H1 (cell line): ENCODE measurements around the gene KLHL1. TPM values are rescaled to one million over a fixed set of nuclear protein-coding genes. Genes with fewer than 3 reads are reported as not detected.

Experiments
- CTCF ChIA-PET: fragments of 300-600 bp; sonication (Branson Sonifier 250); formaldehyde crosslinking; loops from one replicate; lab custom pipeline; 2021; ENCODE audit not compliant: partially characterized antibody; lab: Charles Lee
- POLR2A ChIA-PET: fragments of 300-600 bp; sonication (Branson Sonifier 250); formaldehyde crosslinking; loops from one replicate; lab custom pipeline; 2021; ENCODE audit warnings: inconsistent platforms; ENCODE audit not compliant: partially characterized antibody; lab: Charles Lee
- DNase-seq, 2 experiments: peaks; one replicate each; pipeline versions ENCODE4 v3.0.0 to v3.0.0-alpha.2; 2010 to 2022; ENCODE audit warnings: low spot score in 2 of 2, low read depth in 1 of 2, mixed read lengths in 1 of 2
- FAIRE-seq: peaks from 2 replicates; lab custom pipeline; 2011; peaks lifted over from hg19 to GRCh38; lab: Jason Lieb, UNC
- H2AFZ ChIP-seq: 2 replicates; pipeline ENCODE4 v1.8.1; 2012; ENCODE audit warnings: low read length, inconsistent platforms
- H2AK5ac ChIP-seq: 2 replicates; pipeline ENCODE4 v1.6.1; 2013; ENCODE audit warnings: low read depth, low read length
- H2BK120ac ChIP-seq: replicated peaks from 2 replicates; pipeline ENCODE3; 2013; ENCODE audit warnings: low read depth, low read length, inconsistent platforms
- H2BK12ac ChIP-seq: 2 replicates; pipeline ENCODE4 v1.6.1; 2013; ENCODE audit warnings: low read depth, low read length
- H2BK15ac ChIP-seq: 2 replicates; pipeline ENCODE4 v1.6.1; 2013; ENCODE audit warnings: low read length
- H2BK20ac ChIP-seq: 2 replicates; pipeline ENCODE4 v1.6.1; 2013; ENCODE audit warnings: low read length
- H2BK5ac ChIP-seq: 2 replicates; pipeline ENCODE4 v1.6.1; 2013; ENCODE audit warnings: low read depth, low read length
- H3K14ac ChIP-seq: 2 replicates; pipeline ENCODE4 v1.6.1; 2013; ENCODE audit warnings: inconsistent platforms; ENCODE audit not compliant: insufficient read length
- H3K18ac ChIP-seq: 2 replicates; pipeline ENCODE4 v1.6.1; 2013; ENCODE audit warnings: low read length; ENCODE audit errors: extremely low read depth
- H3K23ac ChIP-seq: 2 replicates; pipeline ENCODE4 v1.6.1; 2013; ENCODE audit warnings: inconsistent platforms; ENCODE audit not compliant: insufficient read length
- H3K23me2 ChIP-seq: 2 replicates; pipeline ENCODE4 v1.6.1; 2013; ENCODE audit warnings: low read depth, low read length
- H3K27ac ChIP-seq: 2 replicates; pipeline ENCODE4 v1.6.1; 2011; ENCODE audit warnings: low read depth, low read length, inconsistent platforms
- H3K27me3 ChIP-seq, 4 experiments: replicated peaks in 1 of 4; 1 replicate in 1 of 4; 2 replicates in 3 of 4; pipeline versions ENCODE4 v1.6.1 to v1.8.1; 2011 to 2013; ENCODE audit warnings: low read length in 3 of 4, mild to moderate bottlenecking in 3 of 4, inconsistent platforms in 2 of 4, mixed read lengths in 2 of 4, moderate library complexity in 1 of 4; ENCODE audit not compliant: control insufficient read depth in 3 of 4, insufficient read depth in 3 of 4; ENCODE audit errors: extremely low read depth in 1 of 4
- H3K36me3 ChIP-seq, 4 experiments: 2 replicates each; pipeline versions ENCODE4 v1.6.1 to v1.8.1; 2011 to 2013; ENCODE audit warnings: mild to moderate bottlenecking in 4 of 4, low read length in 3 of 4, moderate library complexity in 2 of 4, control low read depth in 1 of 4, inconsistent platforms in 1 of 4; ENCODE audit not compliant: insufficient read depth in 4 of 4, control insufficient read depth in 2 of 4
- H3K4ac ChIP-seq: replicated peaks from 2 replicates; pipeline ENCODE3; 2013; ENCODE audit warnings: low read length, low read depth, mixed read lengths, inconsistent platforms; ENCODE audit not compliant: insufficient read length
- H3K4me1 ChIP-seq, 4 experiments: replicated peaks in 1 of 4; 1 replicate in 1 of 4; 2 replicates in 3 of 4; pipeline versions ENCODE4 v1.6.1 to v1.8.1; 2011 to 2013; ENCODE audit warnings: low read length in 3 of 4, inconsistent platforms in 2 of 4, mixed read lengths in 1 of 4; ENCODE audit not compliant: insufficient read depth in 4 of 4, control insufficient read depth in 3 of 4
- H3K4me2 ChIP-seq, 2 experiments: 2 replicates each; pipeline versions ENCODE4 v1.6.1 to v1.8.1; 2011 to 2013; ENCODE audit warnings: low read depth in 2 of 2, low read length in 2 of 2, control low read depth in 1 of 2, inconsistent platforms in 1 of 2, mild to moderate bottlenecking in 1 of 2; ENCODE audit not compliant: insufficient read depth in 1 of 2
- H3K4me3 ChIP-seq, 4 experiments: fragments of 200-600, 300-600 bp in 1 of 4; sonication (generic), shearing (Covaris generic), sonication (Bioruptor Twin) in 1 of 4; 2 replicates each; pipeline versions ENCODE4 v1.5.1 to v1.8.1; 2011 to 2016; ENCODE audit warnings: low read length in 4 of 4, low read depth in 3 of 4, control low read depth in 2 of 4, inconsistent platforms in 2 of 4, mild to moderate bottlenecking in 2 of 4, mixed read lengths in 1 of 4, moderate library complexity in 1 of 4; ENCODE audit not compliant: insufficient read depth in 2 of 4; ENCODE audit errors: extremely low read depth in 1 of 4
- H3K56ac ChIP-seq: replicated peaks from 2 replicates; pipeline ENCODE3; 2013; ENCODE audit warnings: low read depth, mild to moderate bottlenecking, mixed read lengths, low read length, inconsistent platforms; ENCODE audit not compliant: insufficient read length
- H3K79me1 ChIP-seq: 2 replicates; pipeline ENCODE4 v1.6.1; 2013; ENCODE audit warnings: low read depth, low read length, control low read depth
- H3K79me2 ChIP-seq, 2 experiments: 2 replicates each; pipeline versions ENCODE4 v1.6.1 to v1.8.1; 2012 to 2013; ENCODE audit warnings: low read length in 2 of 2, mild to moderate bottlenecking in 2 of 2, inconsistent platforms in 1 of 2; ENCODE audit not compliant: insufficient read depth in 2 of 2, control insufficient read depth in 1 of 2
- H3K9ac ChIP-seq, 4 experiments: replicated peaks in 1 of 4; 1 replicate in 1 of 4; 2 replicates in 3 of 4; pipeline versions ENCODE4 v1.6.1 to v1.8.1; 2011 to 2013; ENCODE audit warnings: low read depth in 3 of 4, low read length in 3 of 4, control low read depth in 2 of 4, mild to moderate bottlenecking in 2 of 4, moderate library complexity in 2 of 4, inconsistent platforms in 1 of 4; ENCODE audit errors: extremely low read depth in 1 of 4
- H3K9me3 ChIP-seq, 2 experiments: 2 replicates each; pipeline versions ENCODE4 v1.6.1 to v1.8.1; 2012 to 2013; ENCODE audit warnings: mild to moderate bottlenecking in 2 of 2, moderate library complexity in 2 of 2, control low read depth in 1 of 2, inconsistent platforms in 1 of 2, low read depth in 1 of 2, low read length in 1 of 2, mixed read lengths in 1 of 2; ENCODE audit not compliant: insufficient read depth in 2 of 2
- H4K20me1 ChIP-seq, 2 experiments: replicated peaks in 1 of 2; 2 replicates each; pipeline versions ENCODE3 to v1.8.1; 2011 to 2013; ENCODE audit warnings: inconsistent platforms in 2 of 2, low read length in 2 of 2, mild to moderate bottlenecking in 1 of 2; ENCODE audit not compliant: insufficient read depth in 2 of 2, control insufficient read depth in 1 of 2
- H4K5ac ChIP-seq: 2 replicates; pipeline ENCODE4 v1.6.1; 2013; ENCODE audit warnings: low read length, low read depth, mixed read lengths, inconsistent platforms; ENCODE audit not compliant: insufficient read length
- H4K8ac ChIP-seq: 2 replicates; pipeline ENCODE4 v1.8.0; 2013; ENCODE audit warnings: mild to moderate bottlenecking, moderate library complexity, low read length, inconsistent platforms; ENCODE audit not compliant: insufficient read depth; ENCODE audit errors: extremely low read depth
- H4K91ac ChIP-seq: replicated peaks from 2 replicates; pipeline ENCODE3; 2013; ENCODE audit warnings: low read length, mixed read lengths, inconsistent platforms; ENCODE audit not compliant: insufficient read length
- CBX8 ChIP-seq: fragments of 300-800, 300-1000 bp; sonication (generic); IDR thresholded peaks from 2 replicates; pipeline ENCODE4 v1.7.1; 2016; ENCODE audit warnings: low read depth, low read length, borderline replicate concordance
- FOSL1 ChIP-seq: IDR thresholded peaks from 2 replicates; pipeline ENCODE4 v1.6.1; 2011; ENCODE audit warnings: mild to moderate bottlenecking, low read depth, low read length, moderate library complexity; ENCODE audit not compliant: insufficient read depth
- HDAC6 ChIP-seq: IDR thresholded peaks from one replicate; pipeline ENCODE4 v1.7.1; 2012; ENCODE audit warnings: low read depth, mild to moderate bottlenecking, inconsistent platforms, low read length, moderate library complexity
- SAP30 ChIP-seq: fragments of 300-600 bp; sonication (generic); IDR thresholded peaks from 2 replicates; pipeline ENCODE4 v1.7.1; 2012; ENCODE audit warnings: low read length, moderate library complexity, mild to moderate bottlenecking, inconsistent platforms; ENCODE audit not compliant: insufficient read depth, insufficient replicate concordance
- SIRT6 ChIP-seq: IDR thresholded peaks from one replicate; pipeline ENCODE4 v1.7.1; 2012; ENCODE audit warnings: low read length, inconsistent platforms
- SP2 ChIP-seq: IDR thresholded peaks from 2 replicates; pipeline ENCODE4 v1.6.1; 2012; ENCODE audit warnings: mild to moderate bottlenecking, low read length, inconsistent platforms
- SUZ12 ChIP-seq: fragments of 200-600 bp; sonication (generic); IDR thresholded peaks from 2 replicates; pipeline ENCODE4 v1.6.1; 2012; ENCODE audit warnings: mild to moderate bottlenecking, inconsistent platforms, low read length, moderate library complexity, mixed read lengths
- whole genome bisulfite sequencing, 2 experiments: shearing (Covaris generic) in 1 of 2; methylation state at CpG; one replicate each; pipeline versions ENCODE4 v1.1.6 to v1.1.7; 2013 to 2015; ENCODE audit warnings: low lambda C conversion rate in 2 of 2, mixed read lengths in 2 of 2, inconsistent platforms in 1 of 2, low coverage in 1 of 2, missing lambda C conversion rate in 1 of 2; ENCODE audit not compliant: insufficient replicate concordance in 2 of 2, insufficient coverage in 1 of 2, insufficient read length in 1 of 2; ENCODE audit errors: extremely low coverage in 1 of 2, missing lambda C conversion rate in 1 of 2; 5-methylcytosine and 5-hydroxymethylcytosine counted together
- polyA plus RNA-seq, 7 experiments: library from polyadenylated mRNA; depleted of rRNA in 3 of 7; stranded (reverse) in 5 of 7; unstranded in 2 of 7; fragments of >200 nt in 5 of 7; fragments of 200-250 nt in 2 of 7; gene quantifications; 1 replicate in 5 of 7; 2 replicates in 1 of 7; 4 replicates in 1 of 7; pipeline versions ENCODE4 v1.2.1 to v1.2.3, GENCODE V29; 2011 to 2013; ENCODE audit warnings: missing spikeins in 2 of 7, mixed read lengths in 2 of 7
- total RNA-seq: library from RNA; stranded (reverse); fragmentation: NEBNext Ultra II Directional; extraction: Animal tissue kit (Norgen Biotek cat#: 25700); gene quantifications from 2 replicates; pipeline ENCODE4 v1.2.1, GENCODE V29; 2021

KLHL1 gene
- total and polyA plus RNA-seq, 2 of the 8 experiments (the other 6 are each of a cell fraction or from before 2014, with no cell fraction given), result not detected

DNA sequence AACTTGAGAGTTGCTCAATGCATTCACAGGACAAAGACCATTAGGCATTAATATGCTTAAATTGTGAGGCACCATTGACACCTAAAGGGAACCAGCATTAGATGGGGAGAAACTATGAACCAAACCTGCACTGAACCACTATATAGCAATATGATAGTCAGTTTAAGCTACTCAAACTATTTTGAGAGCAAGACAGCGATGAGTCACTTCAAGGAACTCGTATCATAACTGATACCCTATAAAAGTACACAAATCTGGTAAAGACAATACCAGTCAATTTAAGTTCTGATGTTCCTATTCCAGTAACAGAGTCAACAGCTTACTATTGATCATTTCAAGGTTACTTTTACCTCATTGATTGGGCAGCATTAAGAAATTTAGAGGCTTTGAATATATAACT lies 151.9 kb downstream of the KLHL1 start:
- H2BK5ac ChIP-seq, result no peak overlapping the region
- H3K27me3 ChIP-seq, result no peaks in the 10 kb centered on the region
- no peaks in the 10 kb centered on the region for H3K79me1 ChIP-seq
- no peaks in the 10 kb centered on the region; a peak in 1 of 7 replicates for H3K4me1 ChIP-seq
- H2BK120ac ChIP-seq, result no peak overlapping the region
- no peak overlapping the region for H3K4me2 ChIP-seq
- ChIA-PET CTCF (no interaction called here), POLR2A (no interaction called here)
- no peak overlapping the region for H2AK5ac ChIP-seq
- no peaks in the 10 kb centered on the region for H3K36me3 ChIP-seq
- no peaks in the 10 kb centered on the region for H4K20me1 ChIP-seq
- H4K5ac ChIP-seq, result no peak overlapping the region
- H3K23ac ChIP-seq, result no peak overlapping the region
- no peak overlapping the region for H3K4me3 ChIP-seq
- no peak overlapping the region for H3K9ac ChIP-seq
- H3K27ac ChIP-seq, result no peak overlapping the region
- H2BK15ac ChIP-seq, result no peak overlapping the region
- no peak overlapping the region for H3K18ac ChIP-seq
- no peaks in the 10 kb centered on the region for H3K9me3 ChIP-seq
- H3K79me2 ChIP-seq, result no peaks in the 10 kb centered on the region
- DNase-seq (no peak), FAIRE-seq (no peak)
- H2AFZ ChIP-seq, result no peak overlapping the region
- 97% methylated on average over 2 of the region's 2 CpGs; no CpG with 5 or more reads in 1 of the 2 experiments for WGBS, 2 experiments
- no peak overlapping the region for H2BK20ac ChIP-seq
- no peak overlapping the region for H3K14ac ChIP-seq
- no peak overlapping the region for H2BK12ac ChIP-seq
- no peaks in the 10 kb centered on the region for H3K23me2 ChIP-seq
- H3K56ac ChIP-seq, result no peak overlapping the region
- H4K8ac ChIP-seq, result no peak overlapping the region
- no peak overlapping the region for H4K91ac ChIP-seq
- no peak overlapping the region for H3K4ac ChIP-seq
- TF ChIP-seq SAP30 (no peak), SIRT6 (no peak), CBX8 (no peak), HDAC6 (no peak), SP2 (no peak), SUZ12 (no peak), FOSL1 (no peak)
